ENCODE results near the gene SMIM7.
A peak's percentile ranks its signal among the peaks of the same experiment; 100 is the strongest.

SMIM7 gene

GRCh38 chr19:16620018-16620417 lies 39.9 kb downstream of the SMIM7 start:
- no peak for DNase-seq

GRCh38 chr19:16619457-16619856 lies 40.5 kb downstream of the SMIM7 start:
- DNase-seq: no peak

GRCh38 chr19:16618248-16618647 lies 41.7 kb downstream of the SMIM7 start:
- no peak for DNase-seq

- DNase-seq: no peak
Measured at GRCh38 chr19:16615808-16616207, 44.1 kb downstream of the SMIM7 start.

- DNase-seq: no peak
Measured at GRCh38 chr19:16614941-16615340, 45.0 kb downstream of the SMIM7 start.

- DNase-seq: no peak
Measured at GRCh38 chr19:16613841-16614240, 46.1 kb downstream of the SMIM7 start.

- no peak for DNase-seq
Measured at GRCh38 chr19:16612636-16613035, 47.3 kb downstream of the SMIM7 start.

- DNase-seq: no peak
Measured at GRCh38 chr19:16611121-16611520, 48.8 kb downstream of the SMIM7 start.

- no peak for DNase-seq
Measured at GRCh38 chr19:16609511-16610200, 50.3 kb downstream of the SMIM7 start.

- peak in 1 of 2 experiments; percentile 20 for DNase-seq
Measured at GRCh38 chr19:16608290-16608739, 51.6 kb downstream of the SMIM7 start.

GRCh38 chr19:16607819-16608218 lies 52.1 kb downstream of the SMIM7 start:
- no peak for DNase-seq

GRCh38 chr19:16605553-16605994 lies 54.4 kb downstream of the SMIM7 start:
- DNase-seq: no peak

GRCh38 chr19:16605115-16605514 lies 54.8 kb downstream of the SMIM7 start:
- DNase-seq: no peak

- no peak for DNase-seq
Measured at GRCh38 chr19:16604615-16605014, 55.3 kb downstream of the SMIM7 start.

- no peak for DNase-seq
Measured at GRCh38 chr19:16603090-16603489, 56.9 kb downstream of the SMIM7 start.

GRCh38 chr19:16601378-16602052 lies 58.4 kb downstream of the SMIM7 start:
- DNase-seq: no peak

GRCh38 chr19:16600824-16601223 lies 59.1 kb downstream of the SMIM7 start:
- DNase-seq: no peak

- DNase-seq: no peak
Measured at GRCh38 chr19:16599655-16600346, 60.1 kb downstream of the SMIM7 start.

- no peak for DNase-seq
Measured at GRCh38 chr19:16598848-16599247, 61.1 kb downstream of the SMIM7 start.

GRCh38 chr19:16596399-16596798 lies 63.5 kb downstream of the SMIM7 start:
- no peak for DNase-seq

Data from Kasumi-1 (cell line).